GM11168 (cell line): ENCODE data around the gene ZFYVE9.

Experiments used
- in situ Hi-C: fragments of 300-500 bp; cut with MboI; formaldehyde crosslinking; loops from one replicate; pipeline ENCODE4 v1.12.0; 2022; ENCODE audit warnings: low sequenced_read_pairs; ENCODE audit not compliant: unreplicated experiment

The ZFYVE9 gene

GRCh38 chr1:52237430-52237829 is 95.5 kb downstream of the ZFYVE9 start:
- in situ Hi-C loops = no loop called here

DNA sequence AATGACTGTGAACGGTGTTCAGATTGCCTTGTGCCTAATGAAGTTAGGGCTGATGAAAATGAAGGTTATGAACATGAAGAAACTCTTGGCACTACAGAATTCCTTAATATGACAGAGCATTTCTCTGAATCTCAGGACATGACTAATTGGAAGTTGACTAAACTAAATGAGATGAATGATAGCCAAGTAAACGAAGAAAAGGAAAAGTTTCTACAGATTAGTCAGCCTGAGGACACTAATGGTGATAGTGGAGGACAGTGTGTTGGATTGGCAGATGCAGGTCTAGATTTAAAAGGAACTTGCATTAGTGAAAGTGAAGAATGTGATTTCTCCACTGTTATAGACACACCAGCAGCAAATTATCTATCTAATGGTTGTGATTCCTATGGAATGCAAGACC is 96.6 kb downstream of the ZFYVE9 start:
- in situ Hi-C loops = no loop called here

- in situ Hi-C loops = no loop called here
Measured at GRCh38 chr1:52238887-52239707, 97.2 kb downstream of the ZFYVE9 start.

GRCh38 chr1:52239708-52240001 is 97.8 kb downstream of the ZFYVE9 start:
- in situ Hi-C loops = no loop called here

DNA sequence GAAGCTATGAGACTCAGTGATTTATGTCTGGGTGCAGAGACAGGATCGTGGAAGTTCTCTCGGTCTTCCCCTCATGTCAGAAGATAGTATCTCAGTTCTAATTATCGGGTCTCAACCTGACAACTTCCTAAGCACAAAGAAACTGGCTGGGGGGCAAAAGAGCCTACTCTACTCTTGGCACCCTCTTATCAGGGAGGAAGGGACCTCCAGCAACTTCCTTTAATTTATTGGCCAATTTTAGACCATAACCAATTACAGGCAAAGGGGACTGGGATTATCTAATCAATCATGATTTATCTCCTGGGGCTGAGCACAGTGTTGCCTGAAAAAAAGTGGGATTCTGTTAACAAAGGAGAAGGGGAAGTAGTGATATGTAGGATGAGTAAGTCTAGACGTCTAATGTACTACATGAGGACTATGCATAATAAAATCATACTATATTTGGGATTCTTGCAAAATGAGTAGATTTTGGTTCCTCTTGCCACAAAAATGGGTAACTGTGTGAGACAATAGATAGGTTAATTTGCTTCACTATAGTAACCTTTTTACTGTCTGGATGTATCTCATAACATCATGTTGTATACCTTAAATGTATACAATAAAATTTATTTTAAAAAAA is 98.8 kb downstream of the ZFYVE9 start:
- in situ Hi-C loops = no loop called here

GRCh38 chr1:52243221-52243987 is 101.5 kb downstream of the ZFYVE9 start:
- in situ Hi-C loops = no loop called here

GRCh38 chr1:52249831-52250230 is 107.9 kb downstream of the ZFYVE9 start:
- in situ Hi-C loops = no loop called here

GRCh38 chr1:52253421-52253820 is 111.5 kb downstream of the ZFYVE9 start:
- in situ Hi-C loops = no loop called here

GRCh38 chr1:52259886-52260285 is 118.0 kb downstream of the ZFYVE9 start:
- in situ Hi-C loops = no loop called here

DNA sequence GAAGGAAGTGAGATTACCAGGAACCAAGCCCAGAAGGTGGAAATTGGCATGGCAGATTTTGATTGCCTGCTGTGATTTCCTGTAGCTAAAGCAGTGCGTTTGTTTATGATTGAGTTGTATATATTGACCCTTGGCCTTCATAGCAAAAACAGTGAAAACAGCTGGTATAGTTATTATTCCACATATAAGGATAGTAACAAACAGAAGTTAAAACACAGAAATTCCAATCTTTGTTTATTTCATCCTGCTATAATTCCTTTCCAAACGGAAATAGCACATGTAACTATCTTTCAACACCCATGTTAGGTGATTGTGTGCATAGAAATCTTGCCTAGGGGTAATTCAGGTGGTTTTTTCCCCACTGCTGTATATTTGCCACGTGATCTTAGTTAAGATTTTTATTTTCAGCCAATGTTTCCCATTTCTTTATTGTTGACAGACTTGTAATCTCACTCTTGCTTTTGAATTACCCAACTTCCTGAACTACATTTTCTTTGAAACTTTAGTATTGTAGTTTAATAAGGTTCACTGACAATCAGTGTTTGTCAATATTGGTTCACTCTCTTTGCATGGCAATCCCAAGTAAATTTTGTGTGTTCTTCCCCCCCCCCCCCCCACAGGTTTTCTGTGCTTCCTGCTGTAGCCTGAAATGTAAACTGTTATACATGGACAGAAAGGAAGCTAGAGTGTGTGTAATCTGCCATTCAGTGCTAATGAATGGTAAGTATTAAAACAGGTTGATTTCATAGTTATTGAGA is 121.4 kb downstream of the ZFYVE9 start:
- in situ Hi-C loops = no loop called here

DNA sequence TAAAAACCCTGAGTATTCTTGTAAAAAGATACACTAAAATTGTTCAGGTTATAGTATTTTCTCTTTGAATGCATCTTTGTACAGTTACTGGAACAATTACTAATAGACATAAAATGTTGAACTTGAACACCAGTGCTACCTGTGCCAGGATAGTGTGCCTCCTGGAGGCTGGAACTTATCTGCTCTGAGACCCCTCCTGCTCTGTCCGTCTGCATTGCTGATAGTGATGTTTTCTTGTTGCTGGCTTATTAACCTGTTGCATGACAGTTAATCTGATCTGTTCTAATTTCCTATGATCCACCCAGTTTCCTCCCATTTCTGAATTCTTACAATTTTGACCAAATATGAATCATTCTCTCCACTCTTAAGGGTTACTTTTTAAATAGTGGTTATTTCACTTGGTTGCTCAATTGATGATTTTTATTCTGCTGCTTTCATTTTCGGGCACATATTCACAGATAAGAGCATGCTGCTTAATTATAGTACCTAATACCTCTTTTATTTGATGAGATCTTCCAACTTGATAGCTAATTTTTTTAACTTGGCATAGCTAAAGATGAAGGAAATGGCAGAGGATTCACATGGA is 122.7 kb downstream of the ZFYVE9 start:
- in situ Hi-C loops = no loop called here

GRCh38 chr1:52266507-52266906 is 124.6 kb downstream of the ZFYVE9 start:
- in situ Hi-C loops = no loop called here

GRCh38 chr1:52268372-52268771 is 126.5 kb downstream of the ZFYVE9 start:
- in situ Hi-C loops = no loop called here

GRCh38 chr1:52281518-52281917 is 139.6 kb downstream of the ZFYVE9 start:
- in situ Hi-C loops = no loop called here

- in situ Hi-C loops = no loop called here
Measured at GRCh38 chr1:52288286-52288685, 146.4 kb downstream of the ZFYVE9 start.

DNA sequence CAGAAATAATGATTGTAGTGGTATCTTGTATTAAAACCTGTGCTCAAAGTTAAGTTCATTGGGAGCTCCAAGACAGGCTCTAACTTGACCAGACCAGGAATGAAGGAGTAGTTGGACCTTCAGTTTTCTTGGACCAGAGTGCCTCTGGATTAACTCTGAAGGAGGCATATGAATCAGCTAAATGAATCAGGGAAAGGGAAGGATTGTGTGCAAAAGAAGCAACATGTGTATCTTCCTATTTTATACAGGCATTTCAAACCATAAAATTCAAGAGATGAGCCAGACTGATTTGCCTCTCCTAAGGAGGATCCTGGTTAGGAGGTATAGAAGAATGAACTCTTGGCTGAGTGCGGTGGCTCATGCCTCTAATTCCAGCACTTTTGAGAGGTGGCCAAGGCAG is 152.7 kb downstream of the ZFYVE9 start:
- in situ Hi-C loops = loop anchor here (10.0 kb wide), 1 partner anchor 150 kb away; the partner anchor contains the start of gene ZFYVE9

GRCh38 chr1:52296345-52296744 is 154.5 kb downstream of the ZFYVE9 start:
- in situ Hi-C loops = loop anchor here (10.0 kb wide), 1 partner anchor 152 kb away; the partner anchor contains the start of gene ZFYVE9

DNA sequence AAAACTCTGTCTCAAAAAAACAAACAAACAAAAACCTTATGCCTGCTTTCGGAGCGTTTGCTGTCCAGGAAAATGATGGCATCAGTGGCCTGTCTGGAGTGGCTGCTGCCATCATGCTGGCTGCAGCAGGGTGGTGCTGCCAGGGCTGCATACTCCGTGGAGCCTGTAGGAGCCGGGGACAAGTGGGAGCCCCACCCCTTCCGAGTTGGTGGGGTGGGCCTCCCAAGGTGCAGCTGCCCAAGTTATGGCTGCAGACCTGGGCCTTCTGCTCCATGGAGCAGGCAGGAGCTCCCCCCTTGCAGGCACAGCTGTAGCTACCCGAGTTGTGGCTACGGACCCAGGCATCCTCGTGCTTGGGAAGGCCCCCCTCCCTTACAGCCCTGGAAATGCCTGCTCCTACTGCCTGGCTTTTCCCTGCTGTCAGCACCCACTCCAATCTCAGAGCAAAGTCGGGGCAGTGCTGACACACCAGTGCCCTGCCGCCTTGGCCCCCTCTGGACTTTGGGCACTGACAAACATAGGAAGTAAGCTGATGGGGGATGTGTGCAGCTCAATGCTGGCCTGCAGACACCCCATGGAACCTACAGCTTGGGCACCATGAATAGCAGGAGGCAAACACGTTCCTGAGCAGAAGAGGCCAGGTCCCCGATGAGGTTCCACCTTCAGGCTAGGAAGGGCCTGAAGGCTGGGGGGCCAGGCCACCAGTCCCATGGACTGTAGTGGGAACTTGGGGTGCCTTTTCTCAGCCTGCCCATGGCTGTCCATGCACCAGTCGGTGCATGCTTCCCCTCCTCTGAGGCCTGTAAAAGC is 163.7 kb downstream of the ZFYVE9 start:
- in situ Hi-C loops = no loop called here
